ENCODE results near the gene ZCCHC14.

The ZCCHC14 gene

GRCh38 chr16:87421003-87421912 lies 71.6 kb downstream of the ZCCHC14 start:
- H3K4me3 ChIP-seq (ENCODE audit: low read depth, low read length) = no peak overlapping the region
- no peak for TF ChIP-seq CTCF (IDR thresholded peaks at IDR 0.05; ENCODE audit: insufficient read depth, low read depth, low read length, missing control alignments)
- DNase-seq (ENCODE audit: low read depth) = no peak

GRCh38 chr16:87420026-87421002 lies 72.5 kb downstream of the ZCCHC14 start:
- no peak overlapping the region for H3K4me3 ChIP-seq (ENCODE audit: low read depth, low read length)
- no peak for DNase-seq (ENCODE audit: low read depth)
- TF ChIP-seq CTCF (IDR thresholded peaks at IDR 0.05; ENCODE audit: insufficient read depth, low read depth, low read length, missing control alignments) = peak; percentile 22

- no peak overlapping the region for H3K4me3 ChIP-seq (ENCODE audit: low read depth, low read length)
- DNase-seq (ENCODE audit: low read depth) = no peak
- no peak for TF ChIP-seq CTCF (IDR thresholded peaks at IDR 0.05; ENCODE audit: insufficient read depth, low read depth, low read length, missing control alignments)
These were observed 74.2 kb downstream of the ZCCHC14 start for GRCh38 chr16:87418644-87419043.

- no peak for TF ChIP-seq CTCF (IDR thresholded peaks at IDR 0.05; ENCODE audit: insufficient read depth, low read depth, low read length, missing control alignments)
- H3K4me3 ChIP-seq (ENCODE audit: low read depth, low read length) = no peak overlapping the region
- no peak for DNase-seq (ENCODE audit: low read depth)
These were observed 74.6 kb downstream of the ZCCHC14 start for GRCh38 chr16:87418216-87418615.

- no peak for TF ChIP-seq CTCF (IDR thresholded peaks at IDR 0.05; ENCODE audit: insufficient read depth, low read depth, low read length, missing control alignments)
- no peak overlapping the region for H3K4me3 ChIP-seq (ENCODE audit: low read depth, low read length)
- DNase-seq (ENCODE audit: low read depth) = no peak
These were observed 75.3 kb downstream of the ZCCHC14 start for GRCh38 chr16:87417528-87417910.

GRCh38 chr16:87416826-87417527 lies 75.8 kb downstream of the ZCCHC14 start:
- DNase-seq (ENCODE audit: low read depth) = peak; percentile 16
- TF ChIP-seq CTCF (IDR thresholded peaks at IDR 0.05; ENCODE audit: insufficient read depth, low read depth, low read length, missing control alignments) = peak; percentile 24
- no peak overlapping the region for H3K4me3 ChIP-seq (ENCODE audit: low read depth, low read length)

Measured in GM12865 (cell line).